H1 (cell line): ENCODE results near the gene RARRES2. TPM values are rescaled to one million over a fixed set of nuclear protein-coding genes. Genes with fewer than 3 reads are reported as not detected.

Experiments used
- ASH2L ChIP-seq: fragments of 200-600, 300-600 bp; sonication (generic); IDR thresholded peaks from one replicate; pipeline ENCODE4 v1.7.1; 2017; ENCODE audit warnings: low read length
- BCL11A ChIP-seq, 2 experiments: IDR thresholded peaks; one replicate each; pipeline ENCODE4 v1.6.1; 2011; ENCODE audit warnings: low read depth in 2 of 2, low read length in 2 of 2, mild to moderate bottlenecking in 2 of 2
- CEBPB ChIP-seq: IDR thresholded peaks from 2 replicates; pipeline ENCODE4 v1.6.1; 2012; ENCODE audit warnings: low read depth, low read length
- TBP ChIP-seq: IDR thresholded peaks from 2 replicates; pipeline ENCODE4 v1.6.1; 2011; ENCODE audit warnings: low read depth, low read length, improper control_type of control experiment
- polyA plus RNA-seq, 7 experiments: library from polyadenylated mRNA; depleted of rRNA in 3 of 7; stranded (reverse) in 5 of 7; unstranded in 2 of 7; fragments of >200 nt in 5 of 7; fragments of 200-250 nt in 2 of 7; gene quantifications; 1 replicate in 5 of 7; 2 replicates in 1 of 7; 4 replicates in 1 of 7; pipeline versions ENCODE4 v1.2.1 to v1.2.3, GENCODE V29; 2011 to 2013; ENCODE audit warnings: missing spikeins in 2 of 7, mixed read lengths in 2 of 7
- total RNA-seq: library from RNA; stranded (reverse); fragmentation: NEBNext Ultra II Directional; extraction: Animal tissue kit (Norgen Biotek cat#: 25700); gene quantifications from 2 replicates; pipeline ENCODE4 v1.2.1, GENCODE V29; 2021

RARRES2 gene
- total and polyA plus RNA-seq, 2 of the 8 experiments (the other 6 are each of a cell fraction or from before 2014, with no cell fraction given), result 254 to 441 TPM

GRCh38 chr7:150344299-150344698 lies 2.9 kb upstream of the RARRES2 start (continued):
- TF ChIP-seq BCL11A (IDR thresholded peaks at IDR 0.05; ENCODE audit: low read depth in 2 of 2, low read length in 2 of 2) (no peak), CEBPB (no peak), ASH2L (no peak), TBP (no peak)
